Measurements from ENCODE around the gene PRICKLE4.

DNA sequence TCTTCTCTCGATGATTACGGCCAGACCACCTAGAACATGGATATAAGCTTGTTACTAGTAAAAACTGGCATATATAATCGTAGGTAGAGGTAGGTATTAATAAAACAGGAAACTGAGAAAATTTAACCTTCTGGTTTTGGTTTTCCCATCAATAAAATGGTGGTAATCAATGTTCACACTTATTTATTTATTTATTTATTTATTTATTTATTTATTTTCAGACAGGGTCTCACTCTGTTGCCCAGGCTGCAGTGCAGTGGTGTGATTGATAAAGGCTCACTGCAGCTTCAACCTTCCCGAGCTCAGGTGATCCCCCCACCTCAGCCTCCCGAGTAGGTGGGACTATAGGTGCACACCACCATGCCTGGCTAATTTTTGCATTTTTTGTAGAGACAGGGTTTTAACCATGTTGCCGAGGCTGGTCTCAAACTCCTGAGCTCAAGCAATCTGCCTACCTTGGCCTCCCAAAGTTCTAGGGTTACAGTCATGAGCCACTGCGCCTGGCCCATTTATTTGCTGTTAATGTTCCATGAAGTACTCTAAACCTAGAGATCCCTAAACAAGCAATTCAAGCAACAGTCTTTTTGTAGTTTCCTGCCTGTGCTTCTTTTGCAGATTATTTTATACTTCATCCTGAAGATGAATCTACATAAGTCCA lies 18.4 kb downstream of the PRICKLE4 start:
- TF ChIP-seq CTCF (IDR thresholded peaks at IDR 0.05; ENCODE audit: borderline replicate concordance, extremely low read depth, low read length, poor library complexity, severe bottlenecking) = no peak
- no peak for TF ChIP-seq EZH2 (IDR thresholded peaks at IDR 0.05; ENCODE audit: borderline replicate concordance, low read depth, low read length, severe bottlenecking)

Data from DND-41 (cell line).